SK-N-MC (cell line): ENCODE data around the gene C1RL.

Source experiments
- DNase-seq: peaks from one replicate; pipeline ENCODE4 v3.0.0-alpha.2; 2011; ENCODE audit warnings: low read depth, low spot score
- H3K27ac ChIP-seq: fragments of 200-600 bp; sonication (generic); 2 replicates; pipeline ENCODE4 v1.5.1; 2016; ENCODE audit warnings: mixed run types
- H3K36me3 ChIP-seq: fragments of 200-600 bp; sonication (generic); 2 replicates; pipeline ENCODE4 v1.6.1; 2017; ENCODE audit warnings: antibody characterized with exemption, low read length, mixed read lengths; ENCODE audit not compliant: insufficient read depth
- H3K4me3 ChIP-seq: fragments of 200-600 bp; sonication (generic); 2 replicates; pipeline ENCODE4 v1.5.1; 2016
- H3K9ac ChIP-seq: fragments of 200-600 bp; sonication (generic); 2 replicates; pipeline ENCODE4 v1.8.0; 2017; ENCODE audit warnings: mixed run types, mixed read lengths; ENCODE audit not compliant: insufficient read length
- H3K9me3 ChIP-seq: fragments of 200-600 bp; sonication (generic); 2 replicates; pipeline ENCODE4 v1.6.1; 2017; ENCODE audit warnings: low read depth, mild to moderate bottlenecking, antibody characterized with exemption, low read length, moderate library complexity, mixed read lengths
- EZH2 ChIP-seq: fragments of 200-600 bp; sonication (generic); IDR thresholded peaks from one replicate; pipeline ENCODE4 v1.6.1; 2017; ENCODE audit warnings: antibody characterized with exemption
- FOXP2 ChIP-seq: optimal IDR thresholded peaks from 2 replicates; pipeline ENCODE3; 2011; ENCODE audit warnings: mild to moderate bottlenecking, moderate library complexity; ENCODE audit not compliant: insufficient read depth; ENCODE audit errors: extremely low read length, control extremely low read depth
- POLR2AphosphoS5 ChIP-seq: IDR thresholded peaks from 2 replicates; pipeline ENCODE4 v1.6.1; 2012; ENCODE audit warnings: mild to moderate bottlenecking, low read depth, low read length, borderline replicate concordance

Gene C1RL

DNA sequence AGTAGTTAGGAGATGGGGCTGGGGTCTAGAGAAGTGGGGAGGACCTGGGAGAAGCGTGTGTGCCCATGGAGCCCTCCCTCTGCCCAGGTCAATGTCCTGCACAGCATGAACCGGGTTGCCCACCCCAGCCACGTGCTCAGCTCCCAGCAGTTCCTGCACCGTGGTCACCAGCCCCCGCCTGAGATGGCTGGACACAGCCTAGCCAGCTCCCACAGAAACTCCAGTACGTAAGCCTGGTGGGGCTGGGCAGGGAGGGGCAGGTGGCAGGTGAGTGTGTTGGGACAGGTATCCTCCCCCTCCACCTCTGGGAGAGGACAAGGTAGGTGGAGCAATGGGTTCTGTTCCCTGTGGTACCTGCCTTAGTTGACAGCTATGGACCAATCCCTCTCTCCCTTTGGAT, 41.8 kb upstream of the C1RL start:
- no peak overlapping the region for H3K9ac ChIP-seq
- no peak overlapping the region for H3K27ac ChIP-seq
- no peaks in the 10 kb centered on the region for H3K36me3 ChIP-seq
- H3K4me3 ChIP-seq, result no peak overlapping the region
- DNase-seq, result no peak
- TF ChIP-seq FOXP2 (no peak), POLR2AphosphoS5 (no peak), EZH2 (no peak)
- H3K9me3 ChIP-seq, result no peaks in the 10 kb centered on the region

- no peaks in the 10 kb centered on the region for H3K9me3 ChIP-seq
- TF ChIP-seq POLR2AphosphoS5 (no peak), EZH2 (no peak), FOXP2 (no peak)
- no peak overlapping the region for H3K4me3 ChIP-seq
- no peak for DNase-seq
- H3K36me3 ChIP-seq, result no peaks in the 10 kb centered on the region
- no peak overlapping the region for H3K27ac ChIP-seq
- H3K9ac ChIP-seq, result no peak overlapping the region
Observed at GRCh38 chr12:7150356-7150755, 41.3 kb upstream of the C1RL start.

GRCh38 chr12:7146906-7147305, 37.9 kb upstream of the C1RL start:
- TF ChIP-seq FOXP2 (no peak), EZH2 (no peak), POLR2AphosphoS5 (no peak)
- H3K9me3 ChIP-seq, result no peaks in the 10 kb centered on the region
- no peak overlapping the region for H3K4me3 ChIP-seq
- DNase-seq, result no peak
- H3K9ac ChIP-seq, result no peak overlapping the region
- no peaks in the 10 kb centered on the region for H3K36me3 ChIP-seq
- H3K27ac ChIP-seq, result no peak overlapping the region

- no peak overlapping the region for H3K27ac ChIP-seq
- H3K4me3 ChIP-seq, result no peak overlapping the region
- no peaks in the 10 kb centered on the region for H3K9me3 ChIP-seq
- DNase-seq, result no peak
- H3K36me3 ChIP-seq, result no peaks in the 10 kb centered on the region
- TF ChIP-seq EZH2 (no peak), POLR2AphosphoS5 (no peak), FOXP2 (no peak)
- no peak overlapping the region for H3K9ac ChIP-seq
Observed at GRCh38 chr12:7146228-7146627, 37.2 kb upstream of the C1RL start.

- no peaks in the 10 kb centered on the region for H3K36me3 ChIP-seq
- no peak for DNase-seq
- H3K4me3 ChIP-seq, result no peak overlapping the region
- no peak overlapping the region for H3K9ac ChIP-seq
- no peak overlapping the region for H3K27ac ChIP-seq
- H3K9me3 ChIP-seq, result no peaks in the 10 kb centered on the region
- TF ChIP-seq FOXP2 (no peak), POLR2AphosphoS5 (no peak), EZH2 (no peak)
Observed at GRCh38 chr12:7145671-7146070, 36.7 kb upstream of the C1RL start.

- TF ChIP-seq POLR2AphosphoS5 (no peak), FOXP2 (no peak)
- Histone ChIP-seq H3K4me3 (no peak overlapping the region), H3K27ac (no peak overlapping the region), H3K9me3 (no peaks in the 10 kb centered on the region), H3K36me3 (no peaks in the 10 kb centered on the region), H3K9ac (peak overlapping the region; percentile 39)
- no peak for DNase-seq
Observed at GRCh38 chr12:7144414-7145120, 35.6 kb upstream of the C1RL start.

GRCh38 chr12:7143564-7143963, 34.5 kb upstream of the C1RL start:
- H3K9me3 ChIP-seq, result no peaks in the 10 kb centered on the region
- no peak overlapping the region for H3K4me3 ChIP-seq
- TF ChIP-seq FOXP2, result no peak
- TF ChIP-seq POLR2AphosphoS5, result no peak
- no peak for TF ChIP-seq EZH2
- no peak overlapping the region for H3K27ac ChIP-seq
- DNase-seq, result no peak
- H3K9ac ChIP-seq, result no peak overlapping the region
- H3K36me3 ChIP-seq, result no peaks in the 10 kb centered on the region

DNA sequence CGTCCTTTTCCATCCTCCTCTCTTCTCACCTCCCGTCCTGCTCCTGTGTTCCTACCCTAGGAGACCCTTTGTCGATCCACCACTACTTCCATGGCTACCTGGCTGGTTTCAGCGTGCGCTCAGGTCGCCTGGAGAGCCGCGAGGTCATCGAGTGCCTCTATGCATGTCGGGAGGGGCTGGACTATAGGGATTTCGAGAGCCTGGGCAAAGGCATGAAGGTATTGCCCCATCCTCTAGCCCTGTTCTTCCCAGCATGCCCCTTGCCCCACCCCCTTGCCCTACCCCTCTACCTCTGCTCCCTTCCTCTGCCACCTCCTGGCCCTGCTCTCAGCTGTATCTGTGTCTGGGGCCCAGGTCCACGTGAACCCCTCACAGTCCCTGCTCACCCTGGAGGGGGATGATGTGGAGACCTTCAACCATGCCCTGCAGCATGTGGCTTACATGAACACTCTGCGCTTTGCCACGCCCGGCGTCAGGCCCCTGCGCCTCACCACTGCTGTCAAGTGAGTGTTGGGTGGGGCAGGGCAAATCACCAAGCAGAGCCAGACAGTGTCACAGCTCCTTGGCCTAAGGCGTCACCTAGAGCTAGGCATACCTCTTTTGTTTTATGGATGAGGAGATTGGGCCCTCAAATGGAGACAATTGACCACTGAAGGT, 33.9 kb upstream of the C1RL start:
- DNase-seq, result no peak
- no peaks in the 10 kb centered on the region for H3K36me3 ChIP-seq
- no peak for TF ChIP-seq POLR2AphosphoS5
- TF ChIP-seq EZH2, result no peak
- TF ChIP-seq FOXP2, result no peak
- no peak overlapping the region for H3K4me3 ChIP-seq
- no peaks in the 10 kb centered on the region for H3K9me3 ChIP-seq
- no peak overlapping the region for H3K9ac ChIP-seq
- no peak overlapping the region for H3K27ac ChIP-seq
